Stimulated activated CD4-positive, alpha-beta T cell treated with anti-CD3 and anti-CD28 coated beads, Interleukin-4, amount 100 ng/mL, for 48 hours (primary cell): ENCODE results near the gene MTX1.
"Not testable (repeated sequence)": the region's sequence is repeated elsewhere in the genome, so short reads cannot be mapped to it uniquely, and the experiment has no call there.

Experiments used
- DNase-seq, 2 donors: peaks; one replicate each; pipeline ENCODE4 v3.0.0-alpha.2; 2020; ENCODE audit warnings: low read depth in 2 of 2

MTX1 gene

DNA sequence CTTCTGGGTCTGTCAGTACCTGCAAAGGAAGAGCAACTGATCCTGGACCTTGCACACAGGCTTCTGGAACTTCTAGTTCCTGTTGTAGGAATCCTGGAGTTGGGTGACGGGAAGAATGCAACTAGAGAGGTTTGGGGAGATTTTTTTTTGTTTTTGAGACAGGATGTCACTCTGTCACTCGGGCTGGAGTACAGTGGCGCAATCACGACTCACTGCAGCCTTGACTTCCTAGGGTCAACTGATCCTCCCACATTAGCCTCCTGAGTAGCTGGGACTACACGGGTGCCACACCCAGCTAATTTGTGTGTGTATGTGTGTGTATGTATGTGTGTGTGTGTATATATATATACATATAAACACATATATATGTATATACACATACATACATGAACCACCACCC, 28.0 kb downstream of the MTX1 start:
- no peak for DNase-seq

GRCh38 chr1:155241069-155241679, 32.7 kb downstream of the MTX1 start:
- peak; percentile 28 to 53 for DNase-seq

- DNase-seq: no peak
Observed at GRCh38 chr1:155241841-155242264, 33.4 kb downstream of the MTX1 start.

DNA sequence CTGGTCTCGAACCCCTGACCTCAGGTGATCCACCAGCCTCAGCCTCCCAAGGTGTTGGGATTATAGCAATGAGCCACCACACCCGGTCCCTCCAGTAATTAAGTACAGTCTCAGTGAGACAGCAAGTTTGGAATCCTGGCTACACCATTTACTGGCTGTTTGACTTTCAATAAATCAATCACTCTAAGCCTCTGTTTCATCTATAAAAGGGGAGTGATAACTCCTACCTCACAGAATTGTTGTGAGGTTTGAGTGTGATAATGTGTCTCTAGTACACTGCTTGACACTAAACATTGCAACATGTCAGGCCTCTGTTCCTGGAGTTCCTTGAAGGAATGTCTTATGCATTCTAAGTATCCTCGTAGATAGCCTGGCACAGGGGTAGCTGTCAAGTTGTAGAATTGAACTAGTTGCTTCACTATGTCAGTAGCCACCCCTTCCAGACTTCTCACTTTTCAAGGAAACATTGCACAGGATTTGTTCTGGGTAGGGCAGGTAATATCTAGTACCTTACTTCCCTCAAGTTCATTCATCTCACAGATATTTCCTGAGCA, 34.4 kb downstream of the MTX1 start:
- DNase-seq: no peak

DNA sequence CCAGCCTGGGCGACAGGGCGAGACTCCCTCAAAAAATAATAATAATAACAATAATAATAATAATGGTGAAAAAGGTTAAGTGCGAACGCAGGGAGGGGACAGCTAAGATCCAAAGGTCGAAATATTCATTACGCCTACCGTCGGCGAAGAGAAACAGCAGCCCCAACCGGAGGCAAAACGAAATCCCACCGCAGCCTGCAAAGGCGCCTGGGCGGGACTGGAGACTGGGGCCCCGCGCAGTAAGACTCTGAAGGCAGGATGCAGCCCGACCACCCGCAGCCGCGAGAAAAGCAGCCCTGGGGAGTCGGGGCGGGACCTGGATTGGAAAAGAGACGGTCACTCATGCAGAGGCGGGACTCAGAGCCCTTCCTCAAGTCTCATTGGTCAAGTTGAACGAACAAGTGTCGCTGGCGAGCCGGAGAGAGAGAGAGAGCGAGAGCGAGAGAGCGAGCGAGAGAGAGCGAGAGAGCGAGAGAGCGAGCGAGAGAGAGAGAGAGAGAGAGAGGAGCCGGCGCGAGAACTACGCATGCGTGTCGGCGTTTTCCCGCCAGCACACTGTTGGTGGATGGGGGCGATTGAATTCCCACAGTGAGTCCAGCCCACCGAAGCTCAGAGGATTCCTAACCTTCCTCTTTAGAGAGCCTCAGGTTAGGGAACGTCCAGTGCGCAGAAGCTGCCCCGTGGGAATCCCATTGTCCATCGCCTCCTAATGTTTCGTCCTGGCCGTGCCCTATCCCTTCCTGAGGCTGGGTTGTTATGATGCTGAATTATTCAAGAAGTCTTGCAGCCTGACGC, 36.1 kb downstream of the MTX1 start:
- peak; percentile 87 to 91 for DNase-seq

- DNase-seq: no peak
Observed at GRCh38 chr1:155245163-155245524, 36.6 kb downstream of the MTX1 start.

- not testable (repeated sequence) for DNase-seq
Observed at GRCh38 chr1:155246796-155247195, 38.3 kb downstream of the MTX1 start.

- no peak for DNase-seq
Observed at GRCh38 chr1:155247667-155248553, 39.4 kb downstream of the MTX1 start.

GRCh38 chr1:155250246-155250632, 41.7 kb downstream of the MTX1 start:
- no peak for DNase-seq

DNA sequence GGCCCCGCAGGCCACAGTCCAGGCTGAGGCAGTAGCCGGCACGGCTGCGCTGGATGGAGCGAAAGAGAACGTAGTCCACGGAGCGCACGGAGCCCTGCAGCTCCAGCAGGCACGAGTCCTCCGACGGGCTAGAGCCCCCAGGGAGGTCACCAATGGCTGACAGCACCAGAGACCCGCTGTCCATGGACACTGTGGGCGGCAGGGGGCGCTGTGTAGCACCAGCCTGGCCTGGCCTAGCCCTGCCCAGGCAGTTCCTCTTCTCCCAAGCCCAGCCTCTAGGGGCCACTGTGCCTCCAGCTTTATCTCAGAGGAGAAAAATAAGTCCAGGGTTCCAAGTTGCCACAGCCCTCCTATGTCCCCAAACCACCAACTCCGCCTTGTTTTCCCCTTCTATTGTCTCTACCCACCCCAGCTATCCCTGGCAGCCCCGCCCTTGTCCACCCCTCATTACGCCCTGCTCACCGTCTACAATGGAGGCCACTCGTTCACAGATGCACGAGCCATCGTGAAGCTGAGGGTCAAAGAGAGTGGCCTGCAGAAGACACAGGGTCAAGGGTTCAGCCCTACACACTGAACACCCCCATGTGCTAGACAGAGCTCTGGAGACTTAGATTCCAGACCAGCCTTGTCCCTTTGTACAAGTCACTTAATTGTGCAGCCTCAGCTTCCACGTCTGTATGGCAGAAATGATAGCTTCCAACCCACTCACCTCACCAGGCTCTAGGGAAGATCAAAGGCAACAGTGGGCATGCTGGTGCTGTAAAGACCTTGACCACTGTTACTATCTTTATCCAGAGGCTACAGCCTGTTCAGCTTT, 42.3 kb downstream of the MTX1 start:
- peak; percentile 95 to 99 for DNase-seq

- DNase-seq: no peak
Observed at GRCh38 chr1:155251566-155251965, 43.1 kb downstream of the MTX1 start.

DNA sequence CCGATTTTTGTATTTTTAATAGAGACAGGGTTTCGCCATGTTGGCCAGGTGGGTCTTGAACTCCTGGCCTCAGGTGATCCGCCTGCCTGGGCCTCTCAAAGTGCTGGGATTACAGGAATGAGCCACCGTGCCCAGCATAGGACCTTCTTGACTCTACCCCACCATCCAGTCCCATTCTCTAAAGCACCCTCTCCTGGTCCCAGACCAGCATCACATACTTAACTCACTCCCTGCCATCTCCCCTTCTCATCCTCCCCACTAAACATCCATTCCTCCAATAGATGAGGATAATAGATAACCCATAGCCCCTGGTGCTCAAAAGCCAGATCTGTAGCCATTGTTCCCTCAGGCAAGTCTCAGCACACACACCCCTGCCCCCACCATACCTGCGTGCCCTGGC, 44.7 kb downstream of the MTX1 start:
- no peak for DNase-seq

GRCh38 chr1:155253797-155254196, 45.3 kb downstream of the MTX1 start:
- DNase-seq: no peak

GRCh38 chr1:155254228-155254713, 45.8 kb downstream of the MTX1 start:
- no peak for DNase-seq

- no peak for DNase-seq
Observed at GRCh38 chr1:155254714-155255242, 46.3 kb downstream of the MTX1 start.

GRCh38 chr1:155255243-155256007, 46.9 kb downstream of the MTX1 start, which contains the start of gene ENTREP3:
Gene ENTREP3 (minus strand): TSS chr1:155255483. CDS start chr1:155254877, 606 bp downstream.
- DNase-seq: peak; percentile 74 to 75

GRCh38 chr1:155256058-155256852, 47.8 kb downstream of the MTX1 start:
- DNase-seq: no peak

DNA sequence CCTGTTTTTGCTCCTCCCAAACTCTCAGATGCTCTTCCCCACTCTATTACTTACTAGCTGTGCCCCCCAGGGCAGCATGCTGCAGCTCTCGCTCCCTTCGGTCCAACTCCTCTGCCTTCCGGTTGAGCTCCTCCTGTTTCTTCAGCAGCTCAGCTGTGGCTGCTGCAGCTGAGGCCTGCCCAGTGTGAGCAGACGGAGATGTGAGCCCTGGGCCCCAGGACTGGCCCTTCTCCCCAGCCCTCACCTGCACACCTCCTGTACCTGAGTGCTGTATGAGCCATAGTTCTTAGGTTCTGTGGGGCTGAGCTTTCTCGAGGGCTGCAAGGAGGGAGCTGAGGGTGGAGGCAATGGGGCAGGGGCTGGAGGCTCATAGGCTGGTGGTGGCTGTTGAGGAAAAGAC, 51.8 kb downstream of the MTX1 start:
- DNase-seq: no peak

DNA sequence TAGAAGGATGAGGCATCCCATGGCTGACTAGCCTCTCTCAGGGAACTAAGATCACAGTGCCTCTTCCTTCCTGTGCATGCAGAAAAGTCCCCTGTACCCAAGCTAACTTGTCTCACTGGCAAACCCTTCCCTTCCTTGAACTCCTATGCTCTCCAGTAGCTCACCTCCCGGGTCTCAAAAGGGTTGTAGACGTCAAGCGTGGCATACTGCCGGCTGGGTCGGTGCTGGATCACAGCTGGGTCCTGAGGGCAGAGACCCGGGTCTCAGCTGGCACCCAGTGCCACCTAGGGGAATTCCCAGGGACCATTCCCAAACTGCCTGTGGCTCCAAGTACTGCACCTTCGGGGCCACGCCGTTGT, 53.0 kb downstream of the MTX1 start:
- no peak for DNase-seq
